GM19239 (cell line): ENCODE data around the gene ARMC2.
"Not testable (repeated sequence)": the region's sequence is repeated elsewhere in the genome, so short reads cannot be mapped to it uniquely, and the experiment has no call there.

Source experiments
- DNase-seq: peaks from one replicate; pipeline ENCODE4 v3.0.0; 2011; ENCODE audit warnings: low spot score; ENCODE audit not compliant: insufficient read length
- FAIRE-seq: peaks from 2 replicates; lab custom pipeline; 2011; peaks lifted over from hg19 to GRCh38; lab: Jason Lieb, UNC

ARMC2 gene, protein sequence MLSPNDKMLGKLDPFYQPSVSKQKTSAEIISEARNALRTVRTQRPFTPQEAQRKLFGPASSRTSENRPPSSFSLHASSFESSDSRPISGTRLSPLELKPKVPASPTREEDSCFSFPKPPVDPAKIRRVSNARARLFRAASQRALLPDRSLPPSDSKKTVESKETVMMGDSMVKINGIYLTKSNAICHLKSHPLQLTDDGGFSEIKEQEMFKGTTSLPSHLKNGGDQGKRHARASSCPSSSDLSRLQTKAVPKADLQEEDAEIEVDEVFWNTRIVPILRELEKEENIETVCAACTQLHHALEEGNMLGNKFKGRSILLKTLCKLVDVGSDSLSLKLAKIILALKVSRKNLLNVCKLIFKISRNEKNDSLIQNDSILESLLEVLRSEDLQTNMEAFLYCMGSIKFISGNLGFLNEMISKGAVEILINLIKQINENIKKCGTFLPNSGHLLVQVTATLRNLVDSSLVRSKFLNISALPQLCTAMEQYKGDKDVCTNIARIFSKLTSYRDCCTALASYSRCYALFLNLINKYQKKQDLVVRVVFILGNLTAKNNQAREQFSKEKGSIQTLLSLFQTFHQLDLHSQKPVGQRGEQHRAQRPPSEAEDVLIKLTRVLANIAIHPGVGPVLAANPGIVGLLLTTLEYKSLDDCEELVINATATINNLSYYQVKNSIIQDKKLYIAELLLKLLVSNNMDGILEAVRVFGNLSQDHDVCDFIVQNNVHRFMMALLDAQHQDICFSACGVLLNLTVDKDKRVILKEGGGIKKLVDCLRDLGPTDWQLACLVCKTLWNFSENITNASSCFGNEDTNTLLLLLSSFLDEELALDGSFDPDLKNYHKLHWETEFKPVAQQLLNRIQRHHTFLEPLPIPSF

DNA sequence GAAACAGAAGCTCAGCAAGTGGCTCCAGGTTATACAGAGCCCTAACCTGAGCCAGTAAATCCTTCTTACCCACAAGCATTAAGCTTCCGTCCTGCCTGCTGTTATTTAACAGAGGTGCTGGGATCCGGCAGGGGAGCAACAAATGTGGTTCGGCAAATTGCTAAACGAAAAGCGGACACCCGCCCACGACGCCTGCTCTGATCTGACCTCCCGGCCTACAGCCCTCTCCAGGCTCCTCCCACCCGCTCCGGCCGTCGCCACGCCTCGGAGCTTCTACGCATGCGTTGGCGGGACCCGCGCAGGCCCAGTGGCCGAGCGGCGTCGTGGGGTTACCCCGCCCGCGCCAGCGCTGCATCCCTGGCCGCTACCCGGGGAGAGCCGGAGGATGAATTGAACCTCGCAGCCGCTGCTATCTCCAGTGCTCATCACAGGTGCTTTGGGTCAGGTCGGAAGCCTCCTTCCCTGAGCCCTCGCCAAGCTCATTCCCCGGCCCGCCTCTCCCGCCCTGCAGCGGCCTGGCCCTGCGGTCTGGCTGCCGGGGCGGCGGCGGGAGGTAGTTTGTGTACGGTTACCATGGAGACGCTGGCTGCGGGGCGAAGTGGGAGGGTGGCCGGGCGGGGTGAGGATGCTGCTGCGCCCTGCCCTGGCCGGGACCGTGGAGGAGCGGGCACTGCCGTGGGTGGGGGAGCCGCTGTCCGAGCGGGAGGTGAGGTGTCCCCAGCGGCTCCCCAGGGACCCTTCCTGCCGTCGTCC is at the start of gene ARMC2:
TSS of gene ARMC2 (plus strand) at position 307 of the 753 bp plus-strand sequence. CDS start 5,846 bp downstream, outside the sequence.
- peak; percentile 83 for DNase-seq
- FAIRE-seq: peak; percentile 77

DNA sequence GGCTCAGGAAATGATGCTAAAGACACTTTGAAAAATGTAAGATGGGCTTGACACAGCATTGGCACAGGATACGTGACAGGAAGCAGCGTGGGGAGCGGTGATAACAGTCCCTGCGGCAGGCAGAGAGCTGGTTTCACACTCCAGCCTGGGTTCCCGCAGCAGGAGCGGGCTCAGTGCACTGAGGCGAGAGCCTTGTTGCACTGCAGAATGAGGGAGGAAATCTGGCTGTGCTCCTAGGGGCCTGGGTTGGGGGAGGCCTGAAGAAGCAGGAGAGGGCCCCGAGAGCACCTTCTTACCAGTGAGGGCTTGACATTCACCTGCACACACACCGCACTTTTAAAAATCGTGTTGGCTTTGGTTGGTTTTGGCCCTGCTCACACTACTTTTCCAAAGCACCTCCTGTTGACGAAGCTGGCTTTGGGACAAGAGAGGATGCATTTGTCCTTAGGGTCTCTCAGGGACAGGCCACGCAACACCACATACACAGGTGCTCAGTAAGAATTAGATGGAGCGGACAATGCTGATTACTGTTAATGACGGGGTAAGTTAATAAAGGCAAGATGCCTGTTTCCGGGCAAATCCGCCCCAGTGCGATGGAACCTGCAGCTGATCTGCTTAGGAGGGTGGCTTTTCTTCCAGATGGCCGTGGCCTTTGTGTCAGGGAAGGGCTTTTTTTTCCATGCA is 49.4 kb upstream of the ARMC2 start:
- DNase-seq (no peak), FAIRE-seq (no peak)

DNA sequence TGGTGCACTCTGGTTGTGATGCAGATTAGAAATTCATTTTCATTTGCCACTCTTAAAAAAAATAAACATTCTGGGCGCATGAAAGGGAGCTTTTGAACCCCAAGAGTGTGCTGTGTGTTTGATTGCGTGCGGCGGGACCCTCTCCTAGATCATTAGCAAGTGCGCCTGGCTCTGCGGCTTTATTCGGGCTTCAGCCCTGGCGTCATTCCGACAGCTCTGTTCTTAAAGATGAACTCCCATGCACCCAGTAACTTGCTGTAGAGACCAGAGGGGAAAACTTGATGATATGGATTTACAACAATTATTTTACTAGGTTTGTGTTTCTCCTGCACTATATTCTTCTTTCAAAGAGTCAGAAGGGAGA is 48.9 kb upstream of the ARMC2 start:
- no peak for DNase-seq
- FAIRE-seq: no peak

DNA sequence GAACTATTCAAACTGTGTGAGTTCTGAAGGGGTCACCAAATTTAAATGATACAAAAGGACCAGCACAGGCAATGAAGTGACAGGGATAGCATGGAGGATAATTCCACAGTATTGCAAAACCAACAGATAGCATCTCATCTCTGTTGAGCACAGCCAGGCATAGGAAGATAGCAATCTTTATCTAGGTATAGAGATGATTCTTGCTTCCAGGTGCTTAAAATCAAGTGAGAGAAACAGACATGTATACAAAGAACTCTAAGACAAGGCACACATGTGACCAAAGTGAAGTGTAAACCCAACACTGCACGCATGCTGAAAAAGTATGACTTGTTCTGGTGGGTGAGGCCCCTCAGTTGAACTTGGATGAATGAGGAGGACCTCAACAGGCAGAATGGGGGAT is 48.4 kb upstream of the ARMC2 start:
- FAIRE-seq (no peak), DNase-seq (no peak)

DNA sequence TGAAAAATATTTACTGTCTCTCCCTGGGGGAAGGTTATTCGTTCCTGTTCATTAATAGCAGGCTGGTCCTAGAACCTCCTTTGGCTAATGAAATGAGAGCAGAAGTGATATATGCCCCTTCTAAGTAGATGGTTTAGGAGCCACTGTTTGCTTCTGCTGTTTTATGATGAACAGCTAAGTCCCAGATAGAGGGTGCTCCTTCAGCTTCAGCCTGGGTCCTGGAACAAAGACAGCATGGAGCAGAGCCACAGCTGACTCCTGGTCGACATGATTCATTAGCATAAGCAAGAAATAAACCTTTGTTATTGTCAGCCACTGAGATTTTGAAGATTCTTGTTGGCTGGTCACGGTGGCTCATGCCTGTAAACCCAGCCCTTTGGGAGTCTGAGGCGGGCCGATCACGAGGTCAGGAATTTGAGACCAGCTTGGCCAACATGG is 47.8 kb upstream of the ARMC2 start:
- FAIRE-seq: no peak
- DNase-seq: no peak

DNA sequence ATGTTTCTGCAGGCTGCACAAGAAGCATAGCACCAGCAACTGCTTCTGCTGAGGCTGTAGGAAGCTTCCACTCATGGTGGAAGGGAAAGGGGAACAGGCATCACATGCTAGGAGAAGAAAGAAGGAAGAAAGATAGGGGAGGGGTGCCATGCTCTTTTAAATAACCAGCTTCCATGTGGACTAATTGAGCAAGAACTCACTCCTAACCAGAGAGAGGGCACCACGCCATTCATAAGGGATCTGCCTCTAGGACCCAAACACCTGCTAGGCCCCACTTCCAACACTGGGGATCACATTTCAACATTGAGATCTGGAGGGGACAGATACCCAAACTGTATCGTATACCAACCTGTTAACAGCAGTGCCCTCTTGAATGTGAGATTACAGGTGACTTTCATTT is 46.9 kb upstream of the ARMC2 start:
- FAIRE-seq (no peak), DNase-seq (no peak)

DNA sequence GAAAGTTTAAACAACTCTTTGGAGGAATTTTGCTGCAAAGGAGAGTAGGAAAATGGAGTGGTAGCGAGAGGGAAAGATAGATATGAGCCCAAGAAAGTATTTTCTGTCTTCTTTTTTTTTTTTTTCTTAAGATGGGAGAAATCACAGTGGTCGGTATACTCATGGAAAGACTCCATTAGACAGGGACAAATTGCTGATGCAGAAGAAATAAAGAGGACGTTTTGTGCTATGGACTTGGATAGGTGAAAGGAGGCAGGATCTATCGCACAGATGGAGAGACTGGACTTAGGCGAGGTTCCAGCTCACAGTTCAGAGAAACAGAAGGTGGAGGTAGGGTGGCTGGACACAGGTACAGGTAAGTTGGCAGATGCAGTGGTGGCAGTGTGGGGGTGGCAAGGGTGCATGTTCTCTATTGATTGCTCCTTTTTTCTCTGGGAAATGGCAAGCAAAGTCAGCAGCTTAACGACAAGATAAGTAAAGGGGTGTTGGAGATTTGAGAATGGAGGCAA is 44.2 kb upstream of the ARMC2 start:
- FAIRE-seq (no peak), DNase-seq (no peak)

DNA sequence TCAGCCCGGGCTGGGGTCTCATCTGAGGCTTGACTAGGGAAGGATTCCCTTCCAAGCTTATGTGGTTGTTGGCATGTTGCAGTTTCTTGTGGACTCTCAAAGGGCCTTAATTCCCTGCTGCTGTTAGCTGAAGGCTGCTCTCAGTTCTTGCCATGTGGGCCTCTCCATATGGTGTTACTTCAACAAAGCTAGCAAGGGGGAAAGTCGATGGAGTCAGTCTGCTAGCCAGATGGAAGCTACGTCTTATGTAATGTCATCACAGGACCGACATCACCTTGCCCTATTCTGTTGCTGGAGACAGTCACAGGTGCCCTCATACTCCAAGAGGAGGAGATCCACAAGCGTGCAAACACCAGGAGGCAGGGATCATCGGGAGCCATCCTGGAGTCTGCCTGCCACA is 43.3 kb upstream of the ARMC2 start:
- DNase-seq (no peak), FAIRE-seq (no peak)

DNA sequence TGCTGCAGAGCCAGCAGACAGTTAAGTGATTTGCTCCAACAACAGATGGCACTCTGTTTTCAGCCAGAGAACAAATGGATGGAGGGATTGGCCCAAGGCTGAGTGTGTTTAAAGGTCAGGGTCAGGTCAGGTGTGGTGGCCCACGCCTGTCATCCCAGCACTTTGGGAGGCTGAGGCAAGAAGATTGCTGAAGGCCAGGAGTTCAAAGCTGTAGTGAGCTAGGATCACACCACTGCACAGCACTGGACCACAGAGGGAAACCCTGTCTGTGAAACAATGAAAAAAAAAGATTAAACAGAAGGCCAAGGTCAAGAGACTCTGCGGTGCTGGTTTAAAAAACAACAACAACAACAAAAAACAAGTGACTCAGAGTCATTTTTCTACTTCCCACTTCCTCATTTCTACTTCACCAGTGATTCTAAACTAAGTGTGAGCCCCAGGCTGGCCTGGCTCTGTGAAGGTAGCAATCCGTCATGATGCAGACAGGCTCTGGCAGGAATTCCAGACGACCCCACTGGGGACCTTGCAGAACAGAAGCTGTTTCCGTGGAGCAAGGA is 42.5 kb upstream of the ARMC2 start:
- FAIRE-seq (peak; percentile 14), DNase-seq (no peak)

DNA sequence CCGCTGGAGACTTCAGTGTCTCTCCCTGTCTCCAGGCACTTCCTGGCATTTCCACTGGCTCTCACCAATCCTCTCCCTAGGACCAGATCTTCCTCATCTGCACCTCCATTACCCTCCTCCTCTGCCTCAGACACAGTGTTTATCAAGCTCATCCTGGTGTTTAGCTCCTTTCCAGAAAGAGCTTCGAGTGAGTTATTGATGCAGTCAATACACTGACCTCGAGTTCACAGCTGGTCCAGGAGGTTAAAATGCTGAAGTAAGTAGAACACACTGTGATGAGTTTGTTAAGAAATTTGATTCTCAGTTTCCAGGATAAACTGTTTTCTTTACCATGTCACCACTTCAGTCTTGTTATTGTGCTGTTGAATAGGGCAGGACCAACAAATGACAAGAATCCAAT is 42.1 kb upstream of the ARMC2 start:
- FAIRE-seq (no peak), DNase-seq (no peak)

DNA sequence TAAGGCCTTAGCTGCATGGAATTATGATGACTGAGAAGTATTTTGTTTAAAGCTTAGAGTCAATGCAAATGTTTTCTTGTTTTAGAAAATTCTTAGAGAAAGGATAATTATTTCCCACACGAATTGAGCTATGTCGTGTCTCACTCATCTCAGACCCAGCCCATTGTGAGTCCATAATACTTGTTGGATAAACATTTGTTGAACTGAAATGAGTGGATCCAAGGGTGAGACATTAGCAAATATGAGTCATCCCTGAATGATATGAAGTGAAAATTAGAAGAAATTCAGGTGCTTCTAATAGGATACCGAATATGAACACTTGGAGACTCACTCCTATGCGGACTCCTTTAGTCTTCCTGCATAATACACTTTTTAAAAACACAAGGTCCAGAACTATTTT is 41.6 kb upstream of the ARMC2 start:
- DNase-seq (no peak), FAIRE-seq (no peak)

DNA sequence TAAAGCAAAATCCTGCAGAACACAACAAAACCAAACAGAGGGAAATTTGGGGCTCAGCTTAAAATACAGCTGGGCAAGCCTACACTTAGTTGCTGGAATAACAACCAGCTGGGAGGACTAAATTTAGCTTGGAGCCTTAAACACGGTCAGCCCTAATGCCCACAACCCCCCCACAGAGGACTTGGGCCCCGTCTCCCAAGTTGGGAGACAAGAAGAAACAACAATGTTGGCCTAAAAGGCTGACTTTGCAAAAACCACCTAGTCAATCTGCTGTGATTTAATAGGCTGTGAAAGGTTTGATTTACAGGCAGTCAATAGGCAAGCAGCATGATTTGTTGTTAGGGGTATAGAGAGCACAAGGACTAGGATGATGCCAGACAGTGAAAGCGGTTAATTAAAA is 40.3 kb upstream of the ARMC2 start:
- DNase-seq (no peak), FAIRE-seq (no peak)

DNA sequence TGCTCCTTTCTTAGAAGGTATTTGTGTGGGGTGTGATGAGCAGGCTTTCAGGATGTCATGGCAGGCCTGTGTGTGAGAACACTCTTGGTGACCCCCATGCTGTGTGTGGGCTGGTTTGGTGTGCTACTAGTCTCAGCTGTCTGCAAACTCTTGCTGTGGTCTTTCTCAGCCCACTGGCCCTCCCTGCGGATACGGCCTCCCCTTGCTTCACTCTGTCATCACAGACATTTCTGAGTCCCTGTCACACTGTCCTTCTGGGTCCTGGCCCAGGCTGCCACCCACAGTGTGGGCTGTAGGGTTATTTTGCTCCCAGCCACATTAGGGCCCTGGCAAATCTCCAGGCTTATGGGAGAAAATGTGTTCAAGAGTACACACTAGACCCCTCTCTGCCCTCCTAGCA is 39.0 kb upstream of the ARMC2 start:
- DNase-seq: no peak
- FAIRE-seq: no peak

DNA sequence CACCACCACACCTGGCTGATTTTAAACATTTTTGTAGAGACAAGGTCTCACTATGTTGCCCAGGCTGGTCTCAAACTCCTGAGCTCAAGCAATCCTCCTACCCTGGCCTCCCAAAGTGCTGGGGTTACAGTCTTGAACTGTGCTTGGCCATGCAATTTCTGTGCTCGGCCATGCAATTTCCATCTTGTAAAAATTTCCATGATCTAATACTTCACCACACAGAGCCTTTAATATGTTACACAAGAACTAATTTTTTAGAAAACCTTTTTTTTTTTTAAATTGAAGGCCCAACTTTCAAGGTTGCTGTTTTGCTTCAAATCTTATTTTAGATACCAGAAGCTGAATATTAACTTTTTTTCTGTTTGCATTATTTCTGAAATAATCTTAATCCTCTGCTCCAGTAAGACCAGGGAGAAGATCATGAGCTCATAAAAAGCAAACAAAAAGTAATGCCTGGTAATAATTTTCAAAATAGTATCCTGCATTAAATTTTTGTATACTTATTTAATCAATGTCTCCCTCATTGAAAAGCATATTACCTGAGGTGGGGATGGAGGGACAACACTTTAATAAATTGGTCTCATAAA is 38.1 kb upstream of the ARMC2 start:
- FAIRE-seq (no peak), DNase-seq (no peak)

DNA sequence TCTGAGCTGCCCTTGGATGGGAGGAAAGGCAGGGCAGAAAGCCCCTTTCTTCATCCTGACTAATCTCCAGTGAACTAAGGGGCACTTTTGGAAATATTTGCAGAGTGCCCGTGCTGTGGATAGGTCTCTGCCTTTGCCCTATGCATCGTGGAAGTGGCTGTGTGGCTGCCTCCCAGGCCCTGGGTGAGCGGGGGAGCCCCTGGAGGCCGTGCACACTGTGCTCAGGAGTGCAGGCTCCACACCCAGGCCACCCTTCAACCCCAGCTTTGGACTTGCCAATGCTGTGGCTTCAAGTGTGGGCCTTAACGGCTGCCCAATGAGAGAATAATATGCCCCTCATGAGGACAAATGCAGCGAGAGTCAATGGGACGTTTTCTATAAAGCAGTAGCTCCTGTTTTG is 36.7 kb upstream of the ARMC2 start:
- DNase-seq: no peak
- no peak for FAIRE-seq

DNA sequence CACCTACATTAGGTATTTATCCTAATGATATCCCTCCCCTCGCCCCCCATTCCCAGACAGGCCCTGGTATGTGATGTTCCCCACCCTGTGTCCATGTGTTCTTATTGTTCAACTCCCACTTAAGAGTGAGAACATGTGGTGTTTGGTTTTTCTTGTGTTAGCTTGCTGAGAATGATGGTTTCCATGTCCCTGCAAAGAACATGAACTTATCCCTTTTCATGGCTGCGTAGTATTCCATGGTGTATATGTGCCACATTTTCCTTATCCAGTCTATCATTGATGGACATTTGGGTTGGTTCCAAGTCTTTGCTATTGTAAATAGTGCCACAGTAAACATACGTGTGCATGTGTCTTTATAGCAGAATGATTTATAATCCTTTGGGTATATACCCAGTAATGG is 35.0 kb upstream of the ARMC2 start:
- not testable (repeated sequence) for FAIRE-seq

DNA sequence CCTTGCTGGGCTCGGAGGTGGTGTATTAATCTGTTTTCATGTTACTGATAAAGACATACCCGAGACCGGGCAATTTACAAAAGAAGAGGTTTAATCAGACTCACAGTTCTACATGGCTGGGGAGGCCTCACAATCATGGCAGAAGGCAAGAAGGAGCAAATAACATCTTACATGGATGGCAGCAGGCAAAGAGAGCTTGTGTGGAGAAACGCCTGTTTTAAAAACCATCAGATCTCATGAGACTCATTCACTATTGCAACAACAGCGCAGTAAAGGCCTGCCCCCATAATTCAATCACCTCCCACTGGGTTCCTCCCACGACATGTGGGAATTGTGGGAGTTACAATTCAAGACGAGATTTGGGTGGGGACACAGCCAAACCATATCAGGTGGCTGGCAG is 30.9 kb upstream of the ARMC2 start:
- DNase-seq, FAIRE-seq: not testable (repeated sequence)

More for the DNA sequence above, 35.0 kb upstream of the ARMC2 start:
- not testable (repeated sequence) for DNase-seq

DNA sequence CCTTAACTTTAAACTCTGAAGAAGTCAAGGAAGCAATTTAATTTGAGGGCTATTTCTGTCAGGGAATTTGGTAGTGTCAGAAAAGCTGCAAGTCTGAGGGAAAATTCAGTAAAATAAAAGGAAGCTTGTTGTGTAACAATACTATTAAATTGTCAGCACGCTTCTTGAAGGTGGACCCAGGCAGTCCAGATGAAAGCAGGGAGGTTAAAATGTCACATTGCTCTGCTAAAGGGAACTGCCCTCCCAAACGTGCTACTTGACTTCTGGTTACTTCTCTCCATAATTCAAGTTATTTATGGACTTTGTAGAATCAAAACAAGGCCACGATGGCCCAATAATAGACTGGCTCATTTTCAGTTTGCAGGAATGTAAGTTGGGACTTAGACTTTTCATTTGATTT is 28.2 kb upstream of the ARMC2 start:
- DNase-seq (no peak), FAIRE-seq (no peak)

DNA sequence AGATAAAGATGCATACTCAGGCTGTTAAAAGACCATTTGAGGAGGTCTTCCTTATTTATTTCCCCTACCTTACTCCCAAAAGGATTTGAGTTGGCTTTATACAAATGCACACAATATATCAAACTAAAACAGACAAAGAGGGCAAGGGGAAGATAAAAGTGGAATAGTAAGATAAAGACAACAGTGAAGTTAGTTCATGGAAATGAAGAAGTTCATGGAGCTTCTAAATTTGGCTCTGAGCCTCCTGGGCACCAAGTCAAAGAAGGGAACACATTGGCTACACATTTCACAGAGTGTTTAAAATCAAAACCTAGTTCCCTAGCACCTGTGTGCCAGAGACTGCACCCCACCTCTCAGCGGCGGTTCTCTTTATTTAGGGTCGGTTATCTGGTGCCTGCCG is 25.8 kb upstream of the ARMC2 start:
- DNase-seq (no peak), FAIRE-seq (no peak)
